ENCODE data around the gene ANKK1.

Gene ANKK1

DNA sequence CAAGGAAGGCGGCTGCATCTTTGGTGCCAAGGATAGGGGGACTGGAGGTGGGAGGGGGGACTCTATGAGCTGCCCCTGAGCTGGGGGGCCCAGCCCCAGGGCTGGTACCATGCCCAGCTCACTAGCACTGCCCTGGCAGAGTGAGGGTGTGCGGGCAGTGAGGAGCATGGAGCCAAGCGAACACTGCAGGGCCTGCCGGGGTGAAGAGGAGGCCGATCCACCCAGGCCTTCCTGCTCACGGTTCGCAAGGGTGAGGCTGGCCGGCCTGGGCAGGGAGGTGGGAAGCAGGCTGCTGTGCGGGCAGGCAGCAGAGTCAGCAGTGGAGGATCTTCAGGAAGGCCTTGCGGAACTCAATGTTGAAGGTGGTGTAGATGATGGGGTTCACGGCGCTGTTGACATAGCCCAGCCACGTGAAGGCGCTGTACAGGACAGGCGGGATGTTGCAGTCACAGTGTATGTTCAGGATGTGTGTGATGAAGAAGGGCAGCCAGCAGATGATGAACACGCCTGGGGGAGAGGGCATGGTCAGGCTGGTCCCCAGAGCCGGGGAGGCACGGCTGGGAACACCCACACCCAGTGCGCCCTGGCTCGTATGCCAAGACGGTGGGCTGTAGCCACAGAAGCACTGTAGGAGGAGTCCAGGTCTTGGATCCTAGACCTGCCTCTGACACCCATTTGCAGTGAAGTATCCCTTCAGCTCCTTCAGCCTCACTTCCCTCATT is 23.0 kb downstream of the ANKK1 start:
- no peak overlapping the region for H3K4me3 ChIP-seq (ENCODE audit: control insufficient read depth, low read depth, low read length)
- DNase-seq (ENCODE audit: low read depth): no peak
- TF ChIP-seq, protein P1, sequence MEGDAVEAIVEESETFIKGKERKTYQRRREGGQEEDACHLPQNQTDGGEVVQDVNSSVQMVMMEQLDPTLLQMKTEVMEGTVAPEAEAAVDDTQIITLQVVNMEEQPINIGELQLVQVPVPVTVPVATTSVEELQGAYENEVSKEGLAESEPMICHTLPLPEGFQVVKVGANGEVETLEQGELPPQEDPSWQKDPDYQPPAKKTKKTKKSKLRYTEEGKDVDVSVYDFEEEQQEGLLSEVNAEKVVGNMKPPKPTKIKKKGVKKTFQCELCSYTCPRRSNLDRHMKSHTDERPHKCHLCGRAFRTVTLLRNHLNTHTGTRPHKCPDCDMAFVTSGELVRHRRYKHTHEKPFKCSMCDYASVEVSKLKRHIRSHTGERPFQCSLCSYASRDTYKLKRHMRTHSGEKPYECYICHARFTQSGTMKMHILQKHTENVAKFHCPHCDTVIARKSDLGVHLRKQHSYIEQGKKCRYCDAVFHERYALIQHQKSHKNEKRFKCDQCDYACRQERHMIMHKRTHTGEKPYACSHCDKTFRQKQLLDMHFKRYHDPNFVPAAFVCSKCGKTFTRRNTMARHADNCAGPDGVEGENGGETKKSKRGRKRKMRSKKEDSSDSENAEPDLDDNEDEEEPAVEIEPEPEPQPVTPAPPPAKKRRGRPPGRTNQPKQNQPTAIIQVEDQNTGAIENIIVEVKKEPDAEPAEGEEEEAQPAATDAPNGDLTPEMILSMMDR (IDR thresholded peaks at IDR 0.05; ENCODE audit: control insufficient read depth, insufficient read depth, low read depth, low read length, missing control alignments): no peak

DNA sequence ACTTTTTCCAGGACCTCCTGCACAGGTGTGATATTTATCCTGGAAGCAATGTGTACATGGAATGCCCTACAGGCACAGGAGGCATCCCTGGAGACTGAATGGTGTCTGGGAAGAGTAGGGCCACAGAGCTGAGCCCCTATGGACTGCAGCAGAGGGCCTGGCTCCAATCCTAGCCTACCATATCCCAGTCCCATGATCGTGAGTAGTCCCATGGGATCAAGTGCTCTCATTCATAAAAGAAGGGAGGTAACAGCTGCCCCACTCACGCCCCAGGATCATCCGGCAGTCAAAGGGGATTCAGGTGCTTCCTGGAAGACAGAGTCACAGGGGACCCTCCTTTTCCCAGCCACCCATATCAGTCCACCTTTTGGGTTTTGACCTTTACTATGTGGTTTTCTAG is 24.0 kb downstream of the ANKK1 start:
- H3K4me3 ChIP-seq (ENCODE audit: control insufficient read depth, low read depth, low read length): no peak overlapping the region
- TF ChIP-seq, protein P1 (IDR thresholded peaks at IDR 0.05; ENCODE audit: control insufficient read depth, insufficient read depth, low read depth, low read length, missing control alignments): no peak
- no peak for DNase-seq (ENCODE audit: low read depth)

DNA sequence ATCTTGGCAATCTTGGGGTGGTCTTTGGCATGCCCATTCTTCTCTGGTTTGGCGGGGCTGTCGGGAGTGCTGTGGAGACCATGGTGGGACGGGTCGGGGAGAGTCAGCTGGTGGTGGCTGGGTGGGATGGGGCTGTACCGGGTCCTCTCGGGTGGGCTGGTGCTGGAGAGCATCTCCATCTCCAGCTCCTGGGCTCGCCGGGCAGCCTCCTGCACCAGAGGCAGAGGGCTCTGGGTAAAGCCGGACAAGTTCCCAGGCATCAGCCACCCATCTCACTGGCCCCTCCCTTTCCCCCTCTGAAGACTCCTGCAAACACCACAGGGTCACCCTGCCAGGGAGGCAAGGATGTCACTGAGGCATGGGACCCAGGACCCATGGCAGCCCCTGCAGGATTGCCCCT is 25.1 kb downstream of the ANKK1 start:
- H3K4me3 ChIP-seq (ENCODE audit: control insufficient read depth, low read depth, low read length): no peak overlapping the region
- TF ChIP-seq, protein P1 (IDR thresholded peaks at IDR 0.05; ENCODE audit: control insufficient read depth, insufficient read depth, low read depth, low read length, missing control alignments): no peak
- no peak for DNase-seq (ENCODE audit: low read depth)

DNA sequence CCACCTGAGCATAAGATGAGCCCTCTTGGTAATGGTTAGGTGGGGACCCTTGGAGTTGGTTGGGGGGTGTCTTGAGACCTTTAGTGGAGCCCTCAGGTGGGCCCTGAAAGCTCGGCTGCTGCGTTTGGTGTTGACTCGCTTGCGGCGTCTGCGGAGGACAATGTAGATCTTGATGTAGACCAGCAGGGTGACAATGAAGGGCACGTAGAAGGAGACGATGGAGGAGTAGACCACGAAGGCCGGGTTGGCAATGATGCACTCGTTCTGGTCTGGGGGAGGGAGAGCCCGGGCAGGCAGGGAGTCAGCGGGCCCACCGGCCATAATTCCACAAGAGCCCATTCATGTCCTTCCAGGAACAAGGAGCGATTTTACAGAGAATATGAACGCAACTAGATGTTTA is 27.8 kb downstream of the ANKK1 start:
- no peak for DNase-seq (ENCODE audit: low read depth)
- no peak overlapping the region for H3K4me3 ChIP-seq (ENCODE audit: control insufficient read depth, low read depth, low read length)
- TF ChIP-seq, protein P1 (IDR thresholded peaks at IDR 0.05; ENCODE audit: control insufficient read depth, insufficient read depth, low read depth, low read length, missing control alignments): no peak

DNA sequence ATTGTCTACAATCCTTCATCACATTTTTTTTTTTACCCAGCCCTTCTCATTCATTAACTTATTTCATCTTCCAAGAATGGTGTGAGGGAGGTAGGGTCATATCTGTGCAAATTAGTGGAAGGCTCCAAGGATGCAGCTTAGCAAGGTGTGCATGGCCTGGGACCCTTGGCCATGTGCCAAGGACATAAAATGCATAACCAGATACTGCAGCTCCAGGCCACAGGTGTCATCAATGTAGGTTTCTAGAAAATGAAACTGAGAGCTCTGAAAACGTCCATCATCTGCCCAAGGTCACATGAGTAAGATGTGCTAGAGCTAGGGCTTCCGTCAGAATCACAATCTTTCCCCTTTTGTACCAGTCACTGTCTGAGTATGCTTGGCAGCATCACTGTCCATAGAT is 29.8 kb downstream of the ANKK1 start:
- H3K4me3 ChIP-seq (ENCODE audit: control insufficient read depth, low read depth, low read length): no peak overlapping the region
- TF ChIP-seq, protein P1 (IDR thresholded peaks at IDR 0.05; ENCODE audit: control insufficient read depth, insufficient read depth, low read depth, low read length, missing control alignments): no peak
- no peak for DNase-seq (ENCODE audit: low read depth)

GRCh38 chr11:113419454-113420003 is 31.9 kb downstream of the ANKK1 start:
- no peak overlapping the region for H3K4me3 ChIP-seq (ENCODE audit: control insufficient read depth, low read depth, low read length)
- no peak for DNase-seq (ENCODE audit: low read depth)
- TF ChIP-seq, protein P1 (IDR thresholded peaks at IDR 0.05; ENCODE audit: control insufficient read depth, insufficient read depth, low read depth, low read length, missing control alignments): no peak

Measured in AG09309 (cell line).